K562 (cell line): ENCODE measurements around the gene DPAGT1. TPM values are rescaled to one million over a fixed set of nuclear protein-coding genes. Genes with fewer than 3 reads are reported as not detected.

ENCODE experiments used
- BRF1 ChIP-seq: IDR thresholded peaks from 3 replicates; pipeline ENCODE4 v1.6.1; 2011; ENCODE audit warnings: borderline replicate concordance, mild to moderate bottlenecking; ENCODE audit not compliant: insufficient read length; ENCODE audit errors: extremely low read depth
- CHCHD3 ChIP-seq: fragments of 250-450 bp; sonication (Bioruptor Pico); IDR thresholded peaks from 2 replicates; pipeline ENCODE4 v2.1.2; 2022; ENCODE audit warnings: mild to moderate bottlenecking
- CREB3 ChIP-seq: fragments of 450-650 bp; conservative IDR thresholded peaks from 2 replicates; pipeline ENCODE4 v1.6.1; 2016; ENCODE audit warnings: missing genetic modification characterization, low read depth, mild to moderate bottlenecking, missing compliant biosample characterization, moderate library complexity
- CSDE1 ChIP-seq, 2 experiments: fragments of 450-650 bp; IDR thresholded peaks; 2 replicates each; pipeline ENCODE4 v1.6.1; 2016; ENCODE audit warnings: mild to moderate bottlenecking in 1 of 2
- DDX20 ChIP-seq: fragments of 450-650 bp; IDR thresholded peaks from 2 replicates; pipeline ENCODE4 v1.6.1; 2016; ENCODE audit warnings: missing genetic modification characterization, low read depth, mild to moderate bottlenecking, missing compliant biosample characterization, moderate library complexity
- ELF4 ChIP-seq: fragments of 450-650 bp; formaldehyde crosslinking; IDR thresholded peaks from 2 replicates; pipeline ENCODE4 v1.4.0; 2022; ENCODE audit warnings: missing genetic modification characterization
- KLF10 ChIP-seq: fragments of 250-450 bp; sonication (Bioruptor Pico); IDR thresholded peaks from 2 replicates; pipeline ENCODE4 v1.6.1; 2021; ENCODE audit warnings: matching md5 sums
- MAFF ChIP-seq: IDR thresholded peaks from 2 replicates; pipeline ENCODE4 v1.6.1; 2012; ENCODE audit warnings: low read length, improper control_type of control experiment
- PHF20 ChIP-seq: fragments of 450-650 bp; IDR thresholded peaks from 2 replicates; pipeline ENCODE4 v1.6.1; 2018; ENCODE audit not compliant: partially characterized antibody
- PREB ChIP-seq: sonication (generic); formaldehyde crosslinking; IDR thresholded peaks from 2 replicates; pipeline ENCODE4 v1.8.1; 2023; ENCODE audit warnings: mild to moderate bottlenecking, missing genetic modification reagents
- RBM14 ChIP-seq: fragments of 200-400 bp; formaldehyde crosslinking; IDR thresholded peaks from 2 replicates; pipeline ENCODE4 v1.6.1; 2018; ENCODE audit warnings: low read depth, mild to moderate bottlenecking, low read length, moderate library complexity, borderline replicate concordance; ENCODE audit not compliant: insufficient read depth
- RNF219 ChIP-seq: fragments of 250-450 bp; sonication (Bioruptor Pico); IDR thresholded peaks from 2 replicates; pipeline ENCODE4 v1.5.0; 2022; ENCODE audit warnings: mild to moderate bottlenecking
- TRIM28 ChIP-seq: fragments of 450-650 bp; IDR thresholded peaks from 2 replicates; pipeline ENCODE4 v1.6.1; 2017
- WHSC1 ChIP-seq: IDR thresholded peaks from one replicate; pipeline ENCODE4 v1.6.1; 2012; ENCODE audit warnings: low read length, control low read depth, inconsistent platforms
- ZFPM2 ChIP-seq: fragments of 250-450 bp; sonication (Bioruptor Pico); IDR thresholded peaks from 2 replicates; pipeline ENCODE4 v1.5.1; 2022; ENCODE audit warnings: mild to moderate bottlenecking
- ZNF699 ChIP-seq: fragments of 250-450 bp; sonication (Bioruptor Pico); IDR thresholded peaks from 2 replicates; pipeline ENCODE4 v1.8.0; 2021; ENCODE audit warnings: mild to moderate bottlenecking, moderate library complexity; ENCODE audit not compliant: insufficient replicate concordance
- polyA plus RNA-seq, 8 experiments: library from polyadenylated mRNA; depleted of rRNA in 4 of 8; stranded (reverse) in 5 of 8; unstranded in 3 of 8; fragments of >200 nt; fragmentation: Nextera tagmentation in 2 of 8; fragmentation: Illumina TruSeq in 1 of 8; extraction: Ambion mirVana in 2 of 8; extraction: Trizol in 1 of 8; gene quantifications; 2 replicates each; pipeline versions ENCODE4 v1.2.1 to v1.2.3, GENCODE V29; 2011 to 2014; ENCODE audit warnings: inconsistent platforms in 1 of 8, missing spikeins in 1 of 8
- total RNA-seq, 7 experiments: library from RNA; depleted of rRNA in 6 of 7; stranded (reverse); fragments of >200 nt in 6 of 7; fragmentation: Illumina TruSeq in 2 of 7; extraction: Trizol in 2 of 7; gene quantifications; 2 replicates each; pipeline versions ENCODE4 v1.2.1 to v1.2.3, GENCODE V29; 2011 to 2021; ENCODE audit warnings: low replicate concordance in 1 of 7

DPAGT1 gene
- total and polyA plus RNA-seq, 9 of the 15 experiments (the other 6 are each of a cell fraction or from before 2014, with no cell fraction given) = 29.9 to 135 (median 85.0) TPM

GRCh38 chr11:119106564-119107537 is 5.2 kb upstream of the DPAGT1 start, which contains the start of gene C2CD2L (continued):
- TF ChIP-seq PREB = no peak
- no peak for TF ChIP-seq TRIM28
- TF ChIP-seq RBM14 = no peak
- TF ChIP-seq BRF1 = no peak
- TF ChIP-seq CREB3 (tag) = no peak
- TF ChIP-seq ZNF699 (CRISPR knock-in tag) = no peak
- TF ChIP-seq CHCHD3 (CRISPR knock-in tag) = no peak
- TF ChIP-seq ZFPM2 (CRISPR knock-in tag) = no peak
- TF ChIP-seq CSDE1 (IDR thresholded peaks at IDR 0.05) = no peak
- TF ChIP-seq PHF20 = peak; percentile 73
- TF ChIP-seq RNF219 (CRISPR knock-in tag) = no peak
- TF ChIP-seq MAFF = no peak
- no peak for TF ChIP-seq DDX20 (tag)
- no peak for TF ChIP-seq WHSC1
- no peak for TF ChIP-seq ELF4
- TF ChIP-seq KLF10 = no peak
